ENCODE results near the gene FILIP1. TPM values are rescaled to one million over a fixed set of nuclear protein-coding genes. Genes with fewer than 3 reads are reported as not detected.

Gene FILIP1
- total and polyA plus RNA-seq, 2 of the 8 experiments (the other 6 are each of a cell fraction or from before 2014, with no cell fraction given) = 2.4 to 5.7 TPM

- no peak for FAIRE-seq
- Histone ChIP-seq H3K56ac (replicated peaks; ENCODE audit: insufficient read length, low read depth, low read length) (no peak overlapping the region), H3K14ac (ENCODE audit: insufficient read length) (no peak overlapping the region), H3K4ac (replicated peaks; ENCODE audit: insufficient read length, low read depth, low read length) (no peak overlapping the region), H3K36me3 (ENCODE audit: control insufficient read depth in 2 of 4, insufficient read depth in 4 of 4, low read length in 3 of 4) (no peaks in the 10 kb centered on the region), H4K8ac (ENCODE audit: extremely low read depth, insufficient read depth, low read length) (no peak overlapping the region), H3K27me3 (replicated peaks in 1 of 4; ENCODE audit: control insufficient read depth in 3 of 4, extremely low read depth in 1 of 4, insufficient read depth in 3 of 4, low read length in 3 of 4) (no peaks in the 10 kb centered on the region), H2BK20ac (ENCODE audit: low read length) (no peak overlapping the region), H2AK5ac (ENCODE audit: low read depth, low read length) (no peak overlapping the region), H3K18ac (ENCODE audit: extremely low read depth, low read length) (no peak overlapping the region), H3K27ac (ENCODE audit: low read depth, low read length) (no peak overlapping the region), H3K4me1 (replicated peaks in 1 of 4; ENCODE audit: control insufficient read depth in 3 of 4, insufficient read depth in 4 of 4, low read length in 3 of 4) (no peaks in the 10 kb centered on the region), H4K20me1 (replicated peaks in 1 of 2; ENCODE audit: control insufficient read depth in 1 of 2, insufficient read depth in 2 of 2, low read length in 2 of 2) (no peaks in the 10 kb centered on the region), H3K79me2 (ENCODE audit: control insufficient read depth in 1 of 2, insufficient read depth in 2 of 2, low read length in 2 of 2) (no peaks in the 10 kb centered on the region), H3K9ac (replicated peaks in 1 of 4; ENCODE audit: extremely low read depth in 1 of 4, low read depth in 3 of 4, low read length in 3 of 4) (no peak overlapping the region), H3K23ac (ENCODE audit: insufficient read length) (no peak overlapping the region), H2BK12ac (ENCODE audit: low read depth, low read length) (no peak overlapping the region), H4K5ac (ENCODE audit: insufficient read length, low read depth, low read length) (no peak overlapping the region), H3K79me1 (ENCODE audit: low read depth, low read length) (no peaks in the 10 kb centered on the region), H2BK15ac (ENCODE audit: low read length) (no peak overlapping the region), H3K23me2 (ENCODE audit: low read depth, low read length) (no peaks in the 10 kb centered on the region; the same call in 1 of the 2 replicates), H3K9me3 (ENCODE audit: insufficient read depth in 2 of 2, low read depth in 1 of 2, low read length in 1 of 2) (no peaks in the 10 kb centered on the region), H3K4me2 (ENCODE audit: insufficient read depth in 1 of 2, low read depth in 2 of 2, low read length in 2 of 2) (no peak overlapping the region), H2BK5ac (ENCODE audit: low read depth, low read length) (no peak overlapping the region), H3K4me3 (ENCODE audit: extremely low read depth in 1 of 4, insufficient read depth in 2 of 4, low read depth in 3 of 4, low read length in 4 of 4) (no peak overlapping the region), H2AFZ (ENCODE audit: low read length) (no peak overlapping the region), H4K91ac (replicated peaks; ENCODE audit: insufficient read length, low read length) (no peak overlapping the region), H2BK120ac (replicated peaks; ENCODE audit: low read depth, low read length) (no peak overlapping the region)
- ChIA-PET POLR2A (ENCODE audit: partially characterized antibody) (no interaction called here), CTCF (ENCODE audit: partially characterized antibody) (no interaction called here)
- TF ChIP-seq ZNF274 (IDR thresholded peaks at IDR 0.05; ENCODE audit: borderline replicate concordance, extremely low read depth, low read length) (no peak), TEAD4 (IDR thresholded peaks at IDR 0.05; ENCODE audit: low read depth, low read length) (no peak), ATF3 (IDR thresholded peaks at IDR 0.05; ENCODE audit: insufficient read depth, low read depth, low read length) (no peak), KDM1A (IDR thresholded peaks at IDR 0.05; ENCODE audit: borderline replicate concordance, low read length) (no peak), KDM4A (IDR thresholded peaks at IDR 0.05; ENCODE audit: low read depth, low read length, severe bottlenecking) (no peak), POLR2A (IDR thresholded peaks at IDR 0.05; ENCODE audit: control extremely low read depth in 1 of 2, low read depth in 2 of 2, low read length in 2 of 2) (no peak), GTF2F1 (IDR thresholded peaks at IDR 0.05; ENCODE audit: borderline replicate concordance, low read depth, low read length) (no peak), RFX5 (IDR thresholded peaks at IDR 0.05; ENCODE audit: borderline replicate concordance, low read depth, low read length) (no peak), EZH2 (IDR thresholded peaks at IDR 0.05; ENCODE audit: low read depth, low read length, severe bottlenecking) (no peak), BCL11A (IDR thresholded peaks at IDR 0.05; ENCODE audit: low read depth in 2 of 2, low read length in 2 of 2) (no peak), JUN (IDR thresholded peaks at IDR 0.05; ENCODE audit: low read depth, low read length) (no peak)
- no peak for DNase-seq (ENCODE audit: low read depth in 1 of 2, low spot score in 2 of 2)
- 95% methylated on average over 4 of the region's 4 CpGs; no CpG with 5 or more reads in 1 of the 2 experiments for WGBS, 2 experiments (ENCODE audit: extremely low coverage in 1 of 2, insufficient coverage in 1 of 2, insufficient read length in 1 of 2, insufficient replicate concordance in 2 of 2, low coverage in 1 of 2, low lambda C conversion rate in 2 of 2, missing lambda C conversion rate in 1 of 2)
Measured at GRCh38 chr6:75458895-75459294, 34.7 kb downstream of the FILIP1 start.

Measured in H1 (cell line).